ENCODE measurements around the gene TMEM17. TPM values are rescaled to one million over a fixed set of nuclear protein-coding genes. Genes with fewer than 3 reads are reported as not detected.

Gene TMEM17
- total RNA-seq, 2 donors from 2014 or later, result 0.42 to 2.7 TPM

- no peak for TF ChIP-seq CTCF (IDR thresholded peaks at IDR 0.05)
- Histone ChIP-seq H3K4me1 (ENCODE audit: control insufficient read depth in 1 of 2, low read depth in 2 of 2) (peaks cover 7 to 38% of the 10 kb centered on the region in 2 donors), H3K27ac (no peak overlapping the region), H3K36me3 (no peaks in the 10 kb centered on the region), H3K4me3 (no peak overlapping the region), H3K9me3 (no peaks in the 10 kb centered on the region), H3K27me3 (replicated peaks; ENCODE audit: insufficient read depth) (no peaks in the 10 kb centered on the region)
- no peak for ATAC-seq (ENCODE audit: insufficient number of reproducible peaks, low FRiP score, low read depth)
- DNase-seq (ENCODE audit: low spot score), result no peak
Observed at GRCh38 chr2:62471816-62472215, 34.2 kb downstream of the TMEM17 start.

GRCh38 chr2:62471404-62471803 lies 34.6 kb downstream of the TMEM17 start:
- DNase-seq (ENCODE audit: low spot score) (no peak), ATAC-seq (ENCODE audit: insufficient number of reproducible peaks, low FRiP score, low read depth) (no peak)
- Histone ChIP-seq H3K27ac (no peak overlapping the region), H3K4me3 (no peak overlapping the region), H3K27me3 (replicated peaks; ENCODE audit: insufficient read depth) (no peaks in the 10 kb centered on the region), H3K36me3 (no peaks in the 10 kb centered on the region), H3K4me1 (ENCODE audit: control insufficient read depth in 1 of 2, low read depth in 2 of 2) (peaks cover 7 to 35% of the 10 kb centered on the region in 2 donors), H3K9me3 (no peaks in the 10 kb centered on the region)
- TF ChIP-seq CTCF (IDR thresholded peaks at IDR 0.05), result no peak

GRCh38 chr2:62469548-62469947 lies 36.4 kb downstream of the TMEM17 start:
- ATAC-seq (ENCODE audit: insufficient number of reproducible peaks, low FRiP score, low read depth), result no peak
- H3K4me1 ChIP-seq (ENCODE audit: control insufficient read depth in 1 of 2, low read depth in 2 of 2), result peaks cover 0 to 17% of the 10 kb centered on the region in 2 donors
- DNase-seq (ENCODE audit: low spot score), result no peak
- no peaks in the 10 kb centered on the region for H3K36me3 ChIP-seq
- no peaks in the 10 kb centered on the region for H3K9me3 ChIP-seq
- no peak for TF ChIP-seq CTCF (IDR thresholded peaks at IDR 0.05)
- no peaks in the 10 kb centered on the region for H3K27me3 ChIP-seq (replicated peaks; ENCODE audit: insufficient read depth)
- H3K4me3 ChIP-seq, result no peak overlapping the region
- no peak overlapping the region for H3K27ac ChIP-seq

- H3K4me1 ChIP-seq (ENCODE audit: control insufficient read depth in 1 of 2, low read depth in 2 of 2), result peaks cover 0 to 12% of the 10 kb centered on the region in 2 donors
- DNase-seq (ENCODE audit: low spot score), result no peak
Observed at GRCh38 chr2:62469114-62469513, 36.9 kb downstream of the TMEM17 start.

More at GRCh38 chr2:62469114-62469513, 36.9 kb downstream of the TMEM17 start:
- ATAC-seq (ENCODE audit: insufficient number of reproducible peaks, low FRiP score, low read depth), result no peak
- no peaks in the 10 kb centered on the region for H3K27me3 ChIP-seq (replicated peaks; ENCODE audit: insufficient read depth)
- TF ChIP-seq CTCF (IDR thresholded peaks at IDR 0.05), result no peak
- no peaks in the 10 kb centered on the region for H3K9me3 ChIP-seq
- H3K4me3 ChIP-seq, result no peak overlapping the region
- no peaks in the 10 kb centered on the region for H3K36me3 ChIP-seq
- no peak overlapping the region for H3K27ac ChIP-seq
